Limb (tissue), 2 donors: ENCODE data around the gene KIRREL3.

Experiments used
- DNase-seq, 2 donors: peaks; one replicate each; pipeline ENCODE4 v3.0.0-alpha.2; 2016; ENCODE audit errors: extremely low spot score in 2 of 2

The KIRREL3 gene

DNA sequence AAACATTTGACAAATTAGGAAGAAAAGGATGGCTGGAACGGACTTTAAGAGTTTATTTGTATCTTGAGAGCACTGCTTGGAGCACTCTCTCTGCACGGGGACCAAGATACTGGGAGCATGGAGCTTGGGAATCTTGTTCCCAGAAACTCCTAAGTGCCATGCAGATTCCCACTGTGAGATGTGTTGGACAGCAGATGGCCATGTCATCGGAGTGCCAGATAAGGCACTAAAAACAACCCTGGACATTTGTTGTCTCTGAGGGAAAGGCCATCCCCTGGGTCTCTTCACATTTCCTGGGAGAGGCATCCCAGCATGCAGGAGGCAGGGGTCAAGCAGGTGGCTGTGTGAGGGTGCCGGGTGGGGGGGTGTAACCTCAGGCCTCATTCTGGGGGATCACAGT lies 2.9 kb downstream of the KIRREL3 start:
- DNase-seq, result no peak

DNA sequence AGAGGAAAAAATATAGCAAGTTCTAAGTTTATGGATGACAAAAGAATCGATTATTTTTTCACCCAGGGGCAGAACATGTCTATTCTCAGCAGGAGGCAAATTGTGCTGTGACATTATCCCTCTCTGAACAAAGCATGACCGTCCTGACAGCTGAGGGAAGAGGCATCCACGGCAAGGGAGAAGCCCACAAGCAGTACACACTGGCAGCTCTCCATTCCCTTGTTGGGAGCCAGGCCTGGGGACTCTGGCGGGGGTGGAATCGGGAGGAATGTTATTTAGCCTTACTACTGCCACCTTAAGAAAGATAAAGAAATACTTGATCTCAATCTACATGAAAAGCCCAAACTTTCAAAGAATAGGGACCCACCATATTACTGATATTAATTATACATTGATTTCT lies 3.4 kb downstream of the KIRREL3 start:
- DNase-seq, result no peak

DNA sequence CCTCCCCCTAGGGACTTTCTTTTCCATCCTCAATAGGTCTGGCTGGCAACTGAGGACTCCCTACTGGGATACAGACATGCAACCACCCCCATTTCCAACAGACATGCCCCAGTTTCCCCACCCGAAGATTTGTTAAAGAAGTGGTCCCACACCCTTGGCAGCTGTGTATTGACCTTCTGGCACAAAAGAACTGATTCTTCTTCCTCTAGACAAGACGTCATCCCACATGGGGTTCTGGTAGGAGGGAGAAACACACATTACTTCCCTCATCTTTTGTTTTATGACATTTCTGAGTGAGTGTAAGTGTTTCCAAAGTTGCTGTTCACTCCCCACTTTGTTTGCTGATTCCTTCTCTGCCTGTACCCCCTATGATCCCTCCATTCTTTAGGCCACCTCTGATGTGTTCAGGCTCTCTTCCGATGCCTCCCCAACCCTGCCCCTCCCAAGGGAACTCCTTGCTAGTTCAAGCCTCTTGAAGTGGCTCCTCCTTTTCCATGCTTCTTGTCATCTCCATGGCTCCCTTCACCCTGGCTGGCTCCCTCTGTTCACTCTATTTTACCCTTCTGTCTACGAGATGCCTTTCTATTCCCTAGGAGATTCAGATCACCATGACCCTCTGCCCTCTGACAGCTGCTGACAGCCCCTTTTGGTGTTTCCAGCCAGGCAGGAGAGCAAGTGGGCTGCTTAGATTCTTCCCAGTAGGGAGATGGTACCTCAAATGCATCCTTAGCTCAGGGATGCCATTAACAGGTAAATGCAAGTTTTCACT lies 4.3 kb downstream of the KIRREL3 start:
- no peak for DNase-seq

DNA sequence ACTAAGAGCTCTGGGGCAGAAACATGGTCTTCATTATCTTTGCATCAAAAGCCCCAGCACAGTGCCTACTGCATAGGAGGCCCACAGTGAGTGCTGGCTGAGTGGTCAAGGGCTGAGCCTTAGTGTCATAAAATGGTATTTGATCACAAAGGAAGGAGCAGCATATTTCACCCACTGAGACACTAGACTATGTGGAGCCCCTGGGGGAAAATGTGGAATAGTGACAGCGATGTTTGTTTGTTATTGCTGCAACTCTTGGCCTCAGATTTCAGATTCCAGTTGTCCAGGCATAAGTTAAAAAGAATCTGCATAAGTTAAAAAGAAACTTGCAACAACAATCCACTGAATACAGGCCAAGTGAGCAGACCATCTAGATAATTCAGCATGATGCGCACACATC lies 7.0 kb downstream of the KIRREL3 start:
- no peak for DNase-seq

DNA sequence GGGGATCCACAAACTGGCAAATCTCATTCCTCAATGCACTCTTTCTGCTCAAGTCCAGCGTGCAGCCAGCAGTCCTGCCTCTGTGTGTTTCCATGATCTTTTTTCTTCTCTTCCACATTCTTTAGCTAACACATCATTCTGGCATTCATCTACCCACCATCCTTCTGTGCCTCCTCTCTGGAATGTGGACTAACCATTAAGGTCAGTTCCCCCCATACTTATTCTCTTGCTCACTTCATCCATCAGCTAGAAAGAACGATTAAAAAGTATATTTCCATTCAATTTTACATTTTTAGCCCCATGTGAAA lies 7.8 kb downstream of the KIRREL3 start:
- DNase-seq, result no peak

DNA sequence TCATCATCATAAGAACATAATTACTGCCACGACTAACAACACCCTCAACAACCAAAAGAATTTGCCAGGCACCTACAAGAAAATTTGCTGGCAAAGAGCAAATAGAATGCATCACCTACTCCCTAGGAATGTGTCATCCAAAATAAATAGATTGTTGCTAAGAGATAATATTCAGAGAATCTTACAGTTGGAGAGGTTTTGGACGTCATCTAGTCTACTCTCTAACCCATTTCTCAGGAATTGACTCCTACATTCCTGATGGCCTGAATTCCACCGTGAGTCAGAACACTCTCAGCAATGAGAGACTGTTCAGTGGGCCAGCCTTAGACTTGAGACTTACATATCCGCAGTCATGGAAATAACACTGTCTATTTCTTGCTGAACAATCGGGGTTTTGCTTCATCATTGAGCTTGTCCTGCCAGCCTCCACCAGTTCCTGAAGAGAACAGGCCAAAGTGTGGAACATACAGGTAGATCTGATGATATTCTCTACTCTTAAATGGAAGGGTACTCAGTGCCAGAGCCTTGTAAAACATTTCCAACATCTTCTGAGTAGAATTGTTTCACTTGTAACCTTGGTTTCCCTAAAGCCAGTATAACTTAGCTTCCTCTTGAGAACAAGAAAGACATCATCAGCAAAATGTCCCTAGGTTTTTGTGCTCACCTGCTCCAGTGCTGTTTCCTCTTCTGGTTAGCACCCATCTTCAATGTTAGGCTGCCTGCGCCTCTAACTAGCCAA lies 8.3 kb downstream of the KIRREL3 start:
- no peak for DNase-seq

DNA sequence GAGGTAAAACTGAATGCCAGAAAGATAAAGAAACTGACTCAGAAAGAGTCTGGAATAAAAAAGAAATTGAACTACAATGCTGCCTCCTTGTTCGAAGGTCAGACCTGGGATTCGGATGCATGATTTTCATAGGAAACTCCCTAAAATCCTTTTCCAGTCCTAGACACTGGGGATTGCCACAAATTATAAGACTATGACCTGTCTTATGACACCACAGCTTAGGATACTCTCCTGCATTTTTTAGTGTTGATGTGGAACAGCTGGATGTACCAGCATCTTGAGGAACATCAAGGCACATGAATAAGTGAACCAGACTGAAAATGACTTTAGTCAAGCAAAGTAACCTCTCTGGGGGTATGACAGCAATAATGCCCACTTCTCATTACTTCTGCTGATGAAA lies 9.0 kb downstream of the KIRREL3 start:
- no peak for DNase-seq

DNA sequence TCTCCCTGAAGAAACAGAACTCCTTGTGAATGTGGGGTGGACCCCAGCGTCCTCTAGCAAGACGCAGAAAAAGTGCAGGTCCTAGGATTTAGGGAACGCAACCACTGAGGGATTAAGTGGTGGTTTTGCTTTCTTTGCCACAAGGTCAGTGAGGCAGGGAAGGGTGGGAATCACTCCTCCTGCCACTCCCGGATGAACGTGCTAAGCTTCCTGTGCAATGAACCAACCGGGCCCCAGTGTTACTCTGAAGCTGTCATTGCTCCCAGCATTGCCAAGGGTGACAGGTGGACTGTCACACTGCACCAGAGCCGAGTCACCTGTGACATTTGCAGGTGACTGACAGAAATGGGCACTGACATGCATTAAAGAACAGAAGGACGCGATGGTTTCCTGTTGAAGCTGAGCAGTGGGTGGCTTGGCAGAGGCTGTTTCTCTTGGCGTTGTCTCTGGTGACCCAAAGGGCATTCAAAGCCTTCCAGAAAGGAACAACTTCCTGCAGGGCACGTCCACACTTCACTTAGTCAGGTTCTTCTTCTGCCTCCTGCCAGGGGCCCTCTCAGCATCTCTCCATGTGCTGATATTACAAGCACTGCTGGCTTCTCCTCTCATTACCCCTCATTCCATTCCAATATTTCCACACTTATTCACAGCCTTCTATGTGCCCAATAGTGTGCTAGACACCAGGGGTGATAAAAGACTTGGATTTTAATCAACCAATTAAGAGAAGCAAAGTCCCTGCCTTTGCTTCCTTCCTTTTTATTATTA lies 9.7 kb downstream of the KIRREL3 start:
- DNase-seq, result no peak

DNA sequence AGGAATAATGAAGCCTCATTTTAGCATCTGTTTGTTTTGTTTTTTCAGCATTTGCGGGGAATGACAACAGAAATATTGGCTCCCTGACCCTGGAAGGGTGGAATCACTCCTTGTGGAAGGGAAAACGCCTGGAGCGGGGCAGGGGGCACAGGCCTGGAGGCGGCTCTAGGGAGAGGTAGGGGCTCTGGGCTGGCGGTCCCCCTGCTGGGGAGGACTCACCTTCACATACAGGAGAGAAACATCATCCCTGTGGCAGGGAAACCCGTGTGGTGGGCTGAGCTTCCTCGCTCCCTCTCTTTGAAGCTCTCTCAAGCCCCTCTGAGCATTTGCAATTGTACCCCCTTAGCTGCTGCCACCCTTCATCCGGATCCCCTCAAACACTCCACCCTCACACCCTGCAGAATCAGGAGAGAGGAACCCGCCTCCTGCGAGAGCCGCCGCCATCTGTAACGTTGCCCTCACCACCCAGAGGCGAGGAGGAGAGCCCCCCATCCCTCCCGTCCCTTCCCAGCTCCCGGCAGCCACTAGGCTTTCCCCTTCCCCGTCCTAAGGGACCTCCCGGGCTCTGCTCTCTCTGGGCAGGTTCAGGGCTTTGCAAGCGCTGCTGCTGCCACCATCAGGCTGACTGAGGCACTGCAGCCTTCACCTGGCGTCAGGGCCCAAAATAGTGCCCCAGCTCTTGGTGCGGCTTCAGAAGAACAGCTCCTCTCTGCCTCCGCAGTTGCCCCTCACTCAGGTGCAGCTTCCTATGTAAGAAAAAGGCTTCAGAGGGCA lies 10.4 kb downstream of the KIRREL3 start:
- peak; percentile 81 to 88 for DNase-seq

DNA sequence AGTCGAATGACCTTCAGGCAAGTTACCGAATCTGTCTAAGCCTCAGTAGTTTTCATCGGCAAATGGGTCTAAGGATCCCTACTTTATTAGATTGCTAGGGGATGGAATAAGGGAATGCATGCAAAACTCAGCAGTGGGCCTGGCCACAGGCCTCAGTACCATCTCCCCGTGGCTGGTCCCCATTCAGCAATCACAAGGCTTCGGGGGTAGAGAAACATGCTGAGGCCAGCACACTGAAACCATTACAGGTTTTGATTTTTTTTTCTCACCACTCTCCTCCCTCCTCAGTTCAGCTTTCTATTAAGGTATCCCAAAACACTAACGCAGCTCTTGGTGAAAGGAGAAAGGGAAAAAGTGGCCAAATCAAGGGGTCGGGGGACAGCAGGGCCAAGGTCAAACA lies 11.9 kb downstream of the KIRREL3 start:
- no peak for DNase-seq

DNA sequence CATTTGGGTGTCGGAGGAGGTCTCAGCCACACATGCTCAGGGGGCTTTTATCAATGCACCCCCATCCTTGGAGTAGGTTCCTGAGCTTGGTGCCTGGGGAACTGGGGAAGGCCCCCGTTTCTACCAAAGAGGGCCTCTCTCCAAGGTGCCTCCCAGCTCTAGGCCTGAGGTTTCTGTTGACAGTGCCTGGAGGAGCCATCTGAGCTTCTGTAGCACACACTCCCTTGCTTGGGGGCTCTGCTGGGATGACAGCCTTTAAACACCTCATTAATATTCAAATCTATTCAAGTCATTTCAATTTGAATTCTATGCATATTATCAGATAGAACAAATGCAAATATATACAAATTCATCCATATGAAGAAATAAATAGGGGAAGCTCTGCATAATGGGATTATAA lies 18.9 kb downstream of the KIRREL3 start:
- no peak for DNase-seq

DNA sequence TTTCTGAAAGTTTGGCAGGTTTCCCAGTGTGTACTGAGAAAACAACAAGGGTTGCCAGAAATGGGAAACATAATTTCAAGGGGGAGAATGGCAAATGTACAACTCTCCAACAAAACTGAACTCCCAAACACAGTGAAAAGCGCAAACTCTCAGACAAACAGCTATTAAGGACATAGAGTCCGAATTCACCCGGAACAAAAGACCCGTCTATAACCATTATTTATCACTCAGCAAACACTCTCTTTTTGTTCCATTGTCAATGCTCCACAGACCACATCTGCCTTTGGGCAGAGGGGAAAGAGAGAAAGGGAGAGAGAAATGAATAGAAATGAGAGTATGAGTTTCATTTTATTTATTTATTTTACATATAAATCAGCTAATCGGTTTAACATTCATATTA lies 21.7 kb downstream of the KIRREL3 start:
- DNase-seq, result no peak

DNA sequence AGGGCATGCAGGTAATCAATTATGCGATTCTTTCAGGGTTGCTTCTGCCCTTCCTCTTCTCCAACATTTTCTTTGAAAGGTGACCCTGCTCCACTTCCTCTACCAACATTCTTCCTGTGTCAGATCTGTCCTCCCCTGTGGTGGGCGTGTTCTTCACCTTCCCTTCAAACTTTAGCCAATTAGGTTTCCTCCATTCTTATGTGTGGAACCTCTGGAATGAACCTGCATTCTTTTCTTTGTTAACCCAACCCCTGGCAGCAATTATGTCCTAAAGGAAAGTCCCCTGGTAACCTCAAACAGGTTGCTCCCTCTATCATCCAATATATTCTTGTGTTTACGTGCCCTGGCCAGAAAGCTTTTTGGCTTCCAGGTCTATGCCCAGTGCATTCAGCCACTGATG lies 22.4 kb downstream of the KIRREL3 start:
- no peak for DNase-seq

DNA sequence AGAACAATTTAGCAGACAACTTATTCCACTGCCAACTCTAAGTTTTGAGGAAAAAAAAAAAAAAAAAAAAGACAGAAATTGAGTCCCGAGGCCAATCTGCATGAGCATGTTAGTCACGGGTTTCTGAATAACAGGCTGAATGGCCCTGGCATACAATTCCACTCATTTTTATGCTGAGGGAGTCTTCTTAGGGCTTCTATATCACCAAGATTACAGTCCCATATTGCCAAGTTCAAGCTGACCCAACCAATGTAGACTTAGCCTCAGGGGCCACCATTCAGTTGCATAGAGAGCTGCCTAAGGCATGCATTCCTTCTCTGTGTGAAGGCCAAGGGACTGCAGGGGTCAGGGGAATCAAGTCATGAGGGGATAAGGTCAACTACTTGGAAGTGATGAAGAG lies 27.5 kb downstream of the KIRREL3 start:
- DNase-seq, result no peak

DNA sequence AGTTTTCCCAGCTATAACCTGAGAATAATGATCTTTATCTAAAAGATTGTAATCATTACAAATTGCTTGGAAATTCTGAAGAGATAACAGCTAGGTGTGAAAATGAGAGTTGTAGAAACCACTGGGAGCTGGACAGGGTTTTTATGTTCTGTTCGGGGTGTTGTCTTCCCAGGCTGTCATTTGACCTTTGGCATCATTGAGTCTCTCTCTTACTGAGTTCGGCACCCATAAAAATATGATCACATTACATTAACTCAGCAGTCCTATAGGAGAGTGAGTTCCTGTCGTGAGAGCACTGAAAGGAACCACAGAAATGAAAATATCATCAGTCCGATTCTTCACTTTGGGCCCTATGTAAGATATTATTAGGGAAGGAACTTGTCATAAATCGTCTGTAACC lies 29.3 kb downstream of the KIRREL3 start:
- DNase-seq, result no peak

DNA sequence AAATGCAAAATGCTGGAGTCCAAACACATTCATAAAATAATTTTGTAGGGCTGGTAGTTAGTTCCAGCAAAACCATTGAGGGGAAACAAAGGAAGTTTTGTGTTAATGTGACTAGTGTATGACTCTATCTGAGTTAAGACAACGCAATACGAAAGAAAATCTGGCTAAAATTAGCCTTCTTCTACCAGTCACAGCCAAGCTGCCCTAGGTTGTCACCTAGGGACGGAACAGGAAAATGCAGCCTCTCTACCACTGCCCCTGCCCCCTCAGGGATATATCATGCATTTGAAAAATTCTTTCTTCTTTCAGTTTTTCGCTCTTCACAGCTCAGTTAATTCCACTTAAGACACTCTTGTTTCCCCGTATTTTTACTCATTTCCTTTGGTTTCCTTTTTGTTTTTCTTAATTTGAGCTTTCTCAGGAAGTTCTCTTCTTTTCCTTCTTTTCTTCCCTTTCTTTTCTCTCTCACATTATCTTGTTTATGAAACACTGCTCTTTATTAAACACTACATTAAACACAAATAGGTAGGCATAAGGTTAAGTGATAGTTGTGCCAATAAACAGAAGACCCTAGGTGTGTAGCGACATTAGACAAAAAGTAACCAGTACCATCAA lies 30.6 kb downstream of the KIRREL3 start:
- DNase-seq, result peak in 1 of 2 donors; percentile 3

DNA sequence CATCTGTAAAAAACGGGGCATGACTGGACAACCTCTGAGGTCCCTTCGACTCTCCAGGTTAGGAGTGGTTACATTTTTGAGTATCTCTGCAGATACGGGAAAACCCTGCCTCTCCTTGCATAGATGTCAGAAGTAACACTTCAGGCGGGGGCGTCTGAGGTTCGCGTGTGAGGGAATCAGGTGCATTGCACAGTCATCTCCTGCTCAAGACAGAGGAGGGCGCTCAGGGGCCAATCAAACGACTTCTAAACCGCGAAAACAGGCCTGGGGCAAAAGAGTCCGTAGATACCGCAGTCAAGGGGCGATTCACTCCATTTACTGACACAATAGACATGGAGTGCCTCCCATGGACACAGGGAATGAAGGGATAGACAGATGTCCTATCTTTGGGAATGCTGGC lies 31.7 kb downstream of the KIRREL3 start:
- DNase-seq, result no peak

DNA sequence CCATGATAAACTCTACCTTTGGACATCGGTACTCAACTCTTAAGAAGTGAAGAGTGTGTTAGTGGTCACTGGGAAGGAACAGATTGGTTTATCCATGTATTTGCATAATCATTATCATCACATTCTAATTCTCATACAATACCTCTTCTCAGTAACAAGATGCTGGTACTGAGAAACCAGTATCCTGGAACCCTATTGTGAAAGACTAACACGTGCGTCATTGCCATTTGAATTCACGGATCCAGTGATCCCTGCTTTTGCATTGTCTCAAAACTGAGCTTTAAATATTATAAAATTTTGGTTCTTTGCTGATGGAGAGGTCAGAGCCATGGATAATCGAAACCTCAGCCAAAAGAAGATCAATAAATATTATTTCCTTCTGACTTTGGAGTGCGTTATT lies 35.2 kb downstream of the KIRREL3 start:
- DNase-seq, result no peak

DNA sequence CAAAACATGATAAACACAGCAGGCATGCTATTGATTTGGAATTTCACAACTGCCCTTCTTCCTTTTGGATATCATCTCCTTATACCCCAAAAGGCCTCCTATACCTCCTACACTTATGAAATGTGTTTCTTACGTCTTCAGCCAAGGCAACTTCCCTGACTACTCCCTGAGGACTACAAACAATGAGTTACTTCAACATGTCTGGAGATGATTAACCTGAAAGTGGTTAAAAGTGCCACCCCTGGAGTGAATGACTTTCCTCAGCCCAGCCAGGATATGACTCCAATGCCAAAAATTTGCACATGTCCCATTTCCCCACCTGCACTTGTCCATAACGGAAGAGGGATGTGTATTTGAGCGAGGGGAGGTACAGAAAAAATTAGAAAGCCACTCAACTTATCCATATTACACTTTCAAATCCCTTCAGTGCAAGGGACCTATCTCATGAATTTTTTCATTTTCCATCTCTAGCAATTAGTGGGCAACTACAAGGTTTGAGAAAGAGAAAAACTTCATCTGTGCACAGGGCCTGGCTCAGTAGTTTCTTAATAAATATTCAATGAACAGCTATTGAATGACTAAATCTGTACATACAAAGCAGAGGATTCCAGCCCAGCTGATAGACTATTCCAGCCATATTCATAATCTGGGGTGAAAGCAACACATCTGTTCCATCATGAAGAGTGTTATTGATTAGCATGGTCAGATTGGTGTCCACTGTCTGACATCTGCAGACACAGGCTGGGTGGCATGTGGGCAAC lies 36.8 kb downstream of the KIRREL3 start:
- DNase-seq, result no peak

DNA sequence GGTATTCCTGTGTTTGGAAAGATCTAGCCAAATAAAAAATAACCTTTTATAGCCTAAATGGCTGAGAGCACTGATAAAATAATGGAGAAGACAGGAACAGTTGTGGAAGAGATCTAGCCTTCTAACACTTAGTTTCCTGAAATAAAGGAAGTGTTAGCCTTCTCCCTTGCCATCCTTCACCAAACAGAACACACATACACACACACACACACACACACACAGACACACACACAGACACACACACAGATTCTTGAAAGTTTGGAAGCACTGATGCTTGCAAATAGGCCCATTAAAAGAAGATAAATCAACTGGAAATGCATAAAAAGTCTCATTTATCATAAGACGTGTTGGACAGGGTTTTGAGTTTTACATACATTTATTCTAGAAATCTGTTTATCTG lies 37.5 kb downstream of the KIRREL3 start:
- DNase-seq, result no peak

DNA sequence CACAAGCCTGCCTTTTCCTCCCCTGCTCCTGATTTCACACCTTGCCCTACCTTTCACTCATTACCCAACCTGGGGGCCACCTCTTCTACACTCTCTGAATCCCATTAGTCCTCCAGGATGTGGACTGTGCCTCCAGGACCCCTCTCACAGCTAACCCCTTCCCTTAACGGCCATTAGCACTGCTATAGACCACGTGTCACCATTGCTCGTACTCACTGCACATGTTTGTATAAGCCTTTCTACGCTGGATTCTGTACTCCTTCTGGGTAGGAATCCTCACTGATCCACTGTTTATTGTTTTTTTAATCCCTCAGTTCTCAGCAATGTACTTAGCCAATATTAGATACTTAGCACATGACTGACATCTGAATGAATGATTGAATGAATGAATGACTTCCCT lies 40.9 kb downstream of the KIRREL3 start:
- DNase-seq, result no peak
